NT2/D1 (cell line): ENCODE results near the gene RPUSD1.

ENCODE experiments used
- YY1 ChIP-seq: IDR thresholded peaks from 2 replicates; pipeline ENCODE4 v1.6.1; 2011; ENCODE audit not compliant: insufficient read length, insufficient read depth
- ZNF274 ChIP-seq: IDR thresholded peaks from 2 replicates; pipeline ENCODE4 v1.6.1; 2011; ENCODE audit warnings: mild to moderate bottlenecking, low read depth, low read length

GRCh38 chr16:772959-773358 lies 15.2 kb downstream of the RPUSD1 start:
- no peak for TF ChIP-seq YY1
- no peak for TF ChIP-seq ZNF274
